GM23338 (cell line): ENCODE data around the gene FMOD. TPM values are rescaled to one million over a fixed set of nuclear protein-coding genes. Genes with fewer than 3 reads are reported as not detected.

ENCODE experiments used
- ATAC-seq: fragments of 200-7000 bp; cut with Tn5 transposase; 3 replicates; pipeline ENCODE4 v1.9.1; 2020
- DNase-seq: peaks from one replicate; pipeline ENCODE4 v3.0.0-alpha.2; 2015; ENCODE audit warnings: low spot score
- H2AFZ ChIP-seq: fragments of 200-600 bp; sonication (generic); 2 replicates; pipeline ENCODE4 v1.8.0; 2016; ENCODE audit warnings: antibody characterized with exemption, mild to moderate bottlenecking, moderate library complexity
- H3F3A ChIP-seq: fragments of 200-600 bp; sonication (generic); replicated peaks from 2 replicates; pipeline ENCODE4 v1.8.0; 2017; ENCODE audit warnings: antibody characterized with exemption, mixed run types, low read depth
- H3K27ac ChIP-seq: fragments of 200-600 bp; sonication (generic); 2 replicates; pipeline ENCODE4 v1.6.1; 2016; ENCODE audit warnings: low read depth
- H3K27me3 ChIP-seq: fragments of 200-600 bp; sonication (generic); 2 replicates; pipeline ENCODE4 v1.8.0; 2016; ENCODE audit warnings: mild to moderate bottlenecking, mixed run types, moderate library complexity; ENCODE audit not compliant: insufficient read depth
- H3K36me3 ChIP-seq: fragments of 200-600 bp; sonication (generic); 2 replicates; pipeline ENCODE4 v1.8.0; 2016; ENCODE audit warnings: mild to moderate bottlenecking; ENCODE audit not compliant: insufficient read depth
- H3K4me1 ChIP-seq: fragments of 200-600 bp; sonication (generic); 2 replicates; pipeline ENCODE4 v1.8.0; 2016; ENCODE audit warnings: mild to moderate bottlenecking, moderate library complexity; ENCODE audit not compliant: insufficient read depth
- H3K4me2 ChIP-seq: fragments of 200-600 bp; sonication (generic); 2 replicates; pipeline ENCODE4 v1.7.1; 2017; ENCODE audit warnings: mixed run types
- H3K4me3 ChIP-seq: fragments of 200-600 bp; sonication (generic); 2 replicates; pipeline ENCODE4 v1.6.1; 2016; ENCODE audit warnings: mixed run types
- H3K79me2 ChIP-seq: fragments of 200-600 bp; sonication (generic); replicated peaks from 2 replicates; pipeline ENCODE4 v1.8.0; 2017; ENCODE audit warnings: mild to moderate bottlenecking; ENCODE audit not compliant: insufficient read depth
- H3K9me2 ChIP-seq: fragments of 200-600 bp; sonication (generic); 2 replicates; pipeline ENCODE4 v1.8.0; 2017; ENCODE audit not compliant: insufficient read depth
- H4K20me1 ChIP-seq: fragments of 200-600 bp; sonication (generic); replicated peaks from 2 replicates; pipeline ENCODE4 v1.8.0; 2017; ENCODE audit warnings: mild to moderate bottlenecking; ENCODE audit not compliant: insufficient read depth
- H3K27ac Mint-ChIP-seq: 2 replicates; pipeline ENCODE4 v1.8.0; 2020; ENCODE audit warnings: inconsistent platforms, mild to moderate bottlenecking, moderate library complexity, mixed read lengths
- H3K27me3 Mint-ChIP-seq: 3 replicates; pipeline ENCODE4 v1.8.0; 2022; ENCODE audit warnings: low read depth, mild to moderate bottlenecking, moderate library complexity, mixed read lengths, inconsistent platforms; ENCODE audit not compliant: insufficient read depth, poor library complexity
- H3K36me3 Mint-ChIP-seq: 3 replicates; pipeline ENCODE4 v1.8.0; 2021; ENCODE audit warnings: low read depth, mild to moderate bottlenecking, inconsistent platforms, moderate library complexity, mixed read lengths
- H3K4me1 Mint-ChIP-seq: 3 replicates; pipeline ENCODE4 v1.8.0; 2020; ENCODE audit warnings: mild to moderate bottlenecking, inconsistent platforms, mixed read lengths
- H3K4me3 Mint-ChIP-seq: 3 replicates; pipeline ENCODE4 v1.8.0; 2021; ENCODE audit warnings: moderate library complexity, mild to moderate bottlenecking, inconsistent platforms, mixed read lengths
- H3K9me3 Mint-ChIP-seq: 3 replicates; pipeline ENCODE4 v1.8.0; 2020; ENCODE audit warnings: moderate library complexity, mild to moderate bottlenecking, inconsistent platforms, mixed read lengths
- CREB1 ChIP-seq: fragments of 250-450 bp; sonication (Bioruptor Pico); IDR thresholded peaks from 2 replicates; pipeline ENCODE4 v1.5.0; 2020; ENCODE audit warnings: low read depth, mild to moderate bottlenecking, moderate library complexity
- ETS1 ChIP-seq: IDR thresholded peaks from 2 replicates; pipeline ENCODE4 v1.6.1; 2016; ENCODE audit warnings: antibody characterized with exemption
- EZH2 ChIP-seq: fragments of 200-600 bp; sonication (generic); IDR thresholded peaks from one replicate; pipeline ENCODE4 v1.8.0; 2017; ENCODE audit warnings: antibody characterized with exemption, mild to moderate bottlenecking, low read depth; ENCODE audit not compliant: unreplicated experiment
- EZH2phosphoT487 ChIP-seq: fragments of 200-600 bp; sonication (generic); IDR thresholded peaks from one replicate; pipeline ENCODE4 v1.8.1; 2018; ENCODE audit warnings: antibody characterized with exemption; ENCODE audit not compliant: unreplicated experiment
- JUNB ChIP-seq: IDR thresholded peaks from one replicate; pipeline ENCODE4 v1.6.1; 2016; ENCODE audit warnings: antibody characterized with exemption; ENCODE audit not compliant: unreplicated experiment
- NANOG ChIP-seq: IDR thresholded peaks from 2 replicates; pipeline ENCODE4 v1.6.1; 2016; ENCODE audit warnings: antibody characterized with exemption, borderline replicate concordance
- POLR2AphosphoS5 ChIP-seq: IDR thresholded peaks from 2 replicates; pipeline ENCODE4 v1.6.1; 2016; ENCODE audit warnings: antibody characterized with exemption, low read depth
- REST ChIP-seq: IDR thresholded peaks from one replicate; pipeline ENCODE4 v1.6.1; 2018; ENCODE audit warnings: antibody characterized with exemption; ENCODE audit not compliant: unreplicated experiment
- STAT1 ChIP-seq: IDR thresholded peaks from one replicate; pipeline ENCODE4 v1.6.1; 2016; ENCODE audit warnings: antibody characterized with exemption; ENCODE audit not compliant: unreplicated experiment
- ZNF114 ChIP-seq: fragments of 250-450 bp; sonication (Bioruptor Pico); IDR thresholded peaks from 2 replicates; pipeline ENCODE4 v1.5.0; 2020; ENCODE audit warnings: mild to moderate bottlenecking, moderate library complexity
- ZNF331 ChIP-seq: fragments of 250-450 bp; sonication (Bioruptor Pico); IDR thresholded peaks from 2 replicates; pipeline ENCODE4 v1.5.0; 2020; ENCODE audit warnings: low read depth, mild to moderate bottlenecking, moderate library complexity
- ZNF462 ChIP-seq: fragments of 250-450 bp; sonication (Bioruptor Pico); IDR thresholded peaks from 2 replicates; pipeline ENCODE4 v1.5.0; 2020; ENCODE audit warnings: mild to moderate bottlenecking, moderate library complexity
- polyA plus RNA-seq: library from polyadenylated mRNA; unstranded; fragments of >200 nt; fragmentation: Nextera tagmentation; extraction: Ambion mirVana; gene quantifications from 2 replicates; pipeline ENCODE4 v1.2.1, GENCODE V29; 2016
- total RNA-seq: library from RNA; depleted of rRNA; stranded (reverse); fragments of >200 nt; shearing (Covaris generic); gene quantifications from 2 replicates; pipeline ENCODE4 v1.2.3, GENCODE V29; 2014
- TF ChIP-seq, protein P1 (sequence below), 2 experiments: fragments of 200-600 bp in 1 of 2; sonication (generic) in 1 of 2; conservative IDR thresholded peaks; 2 replicates each; pipeline versions ENCODE4 v1.5.1 to v1.6.1; 2016 to 2017; ENCODE audit warnings: antibody characterized with exemption in 2 of 2, low read depth in 2 of 2, mild to moderate bottlenecking in 2 of 2, moderate library complexity in 1 of 2

Gene FMOD
- total and polyA plus RNA-seq, 2 experiments from 2014 or later: 0.27 to 1.3 TPM

DNA sequence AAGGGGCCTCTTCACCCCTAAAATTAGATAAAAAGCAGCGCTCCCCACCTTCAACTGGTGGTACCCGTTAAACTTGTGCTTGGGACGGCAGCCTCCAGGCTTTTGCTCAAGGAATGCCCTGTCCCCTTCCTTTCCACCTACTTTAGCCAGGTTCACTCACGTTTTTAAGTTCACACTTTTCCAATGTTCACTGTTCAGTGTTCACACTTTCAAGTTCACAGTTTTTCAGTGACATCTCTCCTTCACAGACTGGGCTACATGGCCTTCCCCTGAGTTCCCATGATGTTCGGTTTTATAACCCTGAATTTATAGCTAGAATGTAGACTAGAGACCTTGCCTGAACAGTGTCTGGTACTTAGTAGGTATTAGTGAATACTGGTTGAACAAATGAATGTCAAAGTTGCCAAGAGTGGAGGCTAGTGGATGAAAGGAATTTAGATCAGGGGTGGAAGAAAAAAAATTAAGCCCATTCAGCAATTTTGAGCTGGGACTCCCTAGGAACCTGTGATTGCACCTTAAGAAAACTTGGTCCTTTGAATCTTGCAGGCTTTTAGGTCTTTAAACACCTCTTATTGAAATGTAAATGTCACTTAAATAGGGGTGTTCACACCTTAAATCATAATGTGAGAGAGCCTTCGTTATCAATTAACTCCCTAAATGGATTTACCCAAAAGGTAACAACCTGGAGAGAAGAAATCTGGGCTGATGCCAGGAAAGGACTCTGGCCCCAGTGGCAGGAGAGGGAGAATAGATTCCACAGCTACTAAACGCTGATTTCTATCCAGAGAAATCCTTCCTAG is 33.3 kb downstream of the FMOD start:
- Mint-ChIP-seq H3K27me3 (peaks cover 23% of the 10 kb centered on the region), H3K36me3 (no peaks in the 10 kb centered on the region), H3K9me3 (no peaks in the 10 kb centered on the region), H3K27ac (no peak overlapping the region), H3K4me3 (no peak overlapping the region), H3K4me1 (peaks cover 18% of the 10 kb centered on the region)
- peaks cover 74% of the 10 kb centered on the region for H3K27me3 ChIP-seq
- TF ChIP-seq ZNF462 (CRISPR knock-in tag): no peak
- no peak for TF ChIP-seq JUNB
- no peak for TF ChIP-seq ZNF331 (CRISPR knock-in tag)
- TF ChIP-seq REST: no peak
- TF ChIP-seq, protein P1, sequence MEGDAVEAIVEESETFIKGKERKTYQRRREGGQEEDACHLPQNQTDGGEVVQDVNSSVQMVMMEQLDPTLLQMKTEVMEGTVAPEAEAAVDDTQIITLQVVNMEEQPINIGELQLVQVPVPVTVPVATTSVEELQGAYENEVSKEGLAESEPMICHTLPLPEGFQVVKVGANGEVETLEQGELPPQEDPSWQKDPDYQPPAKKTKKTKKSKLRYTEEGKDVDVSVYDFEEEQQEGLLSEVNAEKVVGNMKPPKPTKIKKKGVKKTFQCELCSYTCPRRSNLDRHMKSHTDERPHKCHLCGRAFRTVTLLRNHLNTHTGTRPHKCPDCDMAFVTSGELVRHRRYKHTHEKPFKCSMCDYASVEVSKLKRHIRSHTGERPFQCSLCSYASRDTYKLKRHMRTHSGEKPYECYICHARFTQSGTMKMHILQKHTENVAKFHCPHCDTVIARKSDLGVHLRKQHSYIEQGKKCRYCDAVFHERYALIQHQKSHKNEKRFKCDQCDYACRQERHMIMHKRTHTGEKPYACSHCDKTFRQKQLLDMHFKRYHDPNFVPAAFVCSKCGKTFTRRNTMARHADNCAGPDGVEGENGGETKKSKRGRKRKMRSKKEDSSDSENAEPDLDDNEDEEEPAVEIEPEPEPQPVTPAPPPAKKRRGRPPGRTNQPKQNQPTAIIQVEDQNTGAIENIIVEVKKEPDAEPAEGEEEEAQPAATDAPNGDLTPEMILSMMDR (conservative IDR thresholded peaks at IDR 0.05; ENCODE audit: low read depth in 2 of 2): no peak
- no peak for TF ChIP-seq ZNF114 (CRISPR knock-in tag)
- TF ChIP-seq CREB1 (CRISPR knock-in tag): no peak
- no peak for TF ChIP-seq EZH2
- no peak for TF ChIP-seq EZH2phosphoT487
- TF ChIP-seq NANOG: no peak
- no peak for TF ChIP-seq ETS1
- no peak for TF ChIP-seq POLR2AphosphoS5
- TF ChIP-seq STAT1: no peak
- DNase-seq: no peak
- no peaks in the 10 kb centered on the region for H4K20me1 ChIP-seq
- H3K27ac ChIP-seq: no peak overlapping the region
- no peak overlapping the region for H2AFZ ChIP-seq
- ATAC-seq: no peak
- no peak overlapping the region for H3K4me3 ChIP-seq
- H3K9me2 ChIP-seq: no peaks in the 10 kb centered on the region
- H3K4me1 ChIP-seq: peaks cover 9% of the 10 kb centered on the region
- H3K36me3 ChIP-seq: no peaks in the 10 kb centered on the region
- no peak overlapping the region for H3K4me2 ChIP-seq
- H3K79me2 ChIP-seq: no peaks in the 10 kb centered on the region
- H3F3A ChIP-seq: no peaks in the 10 kb centered on the region
